Measurements from ENCODE around the gene AUTS2.

AUTS2 gene

DNA sequence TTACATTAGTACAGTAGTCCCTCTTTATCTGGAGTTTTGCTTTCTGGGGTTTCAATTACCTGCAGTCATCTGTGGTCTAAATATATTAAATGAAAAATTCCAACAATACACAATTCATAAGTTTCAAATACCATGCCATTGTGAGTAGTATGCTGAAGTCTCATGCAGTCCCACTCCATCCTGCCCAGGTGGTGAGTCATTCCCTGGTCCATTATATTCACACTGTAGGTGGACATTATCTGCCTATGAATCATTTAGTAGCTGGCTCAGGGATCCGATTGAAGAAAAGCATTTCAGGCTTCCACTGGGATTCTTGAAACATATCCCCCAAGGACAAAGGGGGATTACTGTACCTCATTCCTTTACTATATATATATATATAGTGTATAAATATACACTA lies 1235.5 kb downstream of the AUTS2 start:
- Histone ChIP-seq H3K9me3 (ENCODE audit: control insufficient read depth, insufficient read depth, low read depth, low read length) (no peaks in the 10 kb centered on the region), H3K27ac (ENCODE audit: extremely low read depth, low read depth, low read length) (no peak overlapping the region), H3K4me3 (ENCODE audit: low read depth, low read length) (no peak overlapping the region), H3K4me1 (ENCODE audit: control insufficient read depth, insufficient read depth, low read length) (no peaks in the 10 kb centered on the region), H3K36me3 (ENCODE audit: control insufficient read depth in 2 of 2, insufficient read depth in 1 of 2, low read length in 2 of 2) (no peaks in the 10 kb centered on the region)
- no peak for TF ChIP-seq ZNF629 (tag by site-specific recombination; IDR thresholded peaks at IDR 0.05)
- no peak for TF ChIP-seq SCRT2 (tag by site-specific recombination; IDR thresholded peaks at IDR 0.05)
- CTCF ChIA-PET, result no interaction called here
- POLR2A ChIA-PET, result no interaction called here

GRCh38 chr7:70834424-70834823 lies 1236.1 kb downstream of the AUTS2 start:
- ChIA-PET POLR2A (no interaction called here), CTCF (no interaction called here)
- H3K4me1 ChIP-seq (ENCODE audit: control insufficient read depth, insufficient read depth, low read length), result no peaks in the 10 kb centered on the region
- TF ChIP-seq ZNF311 (tag by site-specific recombination; IDR thresholded peaks at IDR 0.05; ENCODE audit: borderline replicate concordance), result no peak
- no peak for TF ChIP-seq REPIN1 (tag by site-specific recombination; IDR thresholded peaks at IDR 0.05; ENCODE audit: low read depth)
- TF ChIP-seq ZNF843 (tag by site-specific recombination; IDR thresholded peaks at IDR 0.05), result no peak
- TF ChIP-seq ZNF335 (tag by site-specific recombination; conservative IDR thresholded peaks at IDR 0.05), result no peak
- TF ChIP-seq ZNF138 (tag by site-specific recombination; IDR thresholded peaks at IDR 0.05; ENCODE audit: borderline replicate concordance), result no peak
- no peak for TF ChIP-seq PRDM10 (tag by site-specific recombination; IDR thresholded peaks at IDR 0.05)
- TF ChIP-seq, protein P1, sequence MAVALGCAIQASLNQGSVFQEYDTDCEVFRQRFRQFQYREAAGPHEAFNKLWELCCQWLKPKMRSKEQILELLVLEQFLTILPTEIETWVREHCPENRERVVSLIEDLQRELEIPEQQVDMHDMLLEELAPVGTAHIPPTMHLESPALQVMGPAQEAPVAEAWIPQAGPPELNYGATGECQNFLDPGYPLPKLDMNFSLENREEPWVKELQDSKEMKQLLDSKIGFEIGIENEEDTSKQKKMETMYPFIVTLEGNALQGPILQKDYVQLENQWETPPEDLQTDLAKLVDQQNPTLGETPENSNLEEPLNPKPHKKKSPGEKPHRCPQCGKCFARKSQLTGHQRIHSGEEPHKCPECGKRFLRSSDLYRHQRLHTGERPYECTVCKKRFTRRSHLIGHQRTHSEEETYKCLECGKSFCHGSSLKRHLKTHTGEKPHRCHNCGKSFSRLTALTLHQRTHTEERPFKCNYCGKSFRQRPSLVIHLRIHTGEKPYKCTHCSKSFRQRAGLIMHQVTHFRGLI (tag by site-specific recombination; IDR thresholded peaks at IDR 0.05), result no peak
- TF ChIP-seq OVOL3 (tag by site-specific recombination; IDR thresholded peaks at IDR 0.05), result no peak
- TF ChIP-seq ZBTB49 (tag by site-specific recombination; IDR thresholded peaks at IDR 0.05; ENCODE audit: low read depth), result no peak
- TF ChIP-seq ZNF133 (tag by site-specific recombination; IDR thresholded peaks at IDR 0.05), result no peak
- TF ChIP-seq ZNF19 (tag by site-specific recombination; IDR thresholded peaks at IDR 0.05; ENCODE audit: low read depth), result no peak
- no peak for TF ChIP-seq ZNF18 (tag by site-specific recombination; IDR thresholded peaks at IDR 0.05)
- no peak for TF ChIP-seq ZBTB21 (tag by site-specific recombination; IDR thresholded peaks at IDR 0.05)
- no peak for TF ChIP-seq ZNF112 (tag by site-specific recombination; IDR thresholded peaks at IDR 0.05)
- no peak for TF ChIP-seq ZNF558 (tag by site-specific recombination; IDR thresholded peaks at IDR 0.05)
- TF ChIP-seq ZBTB7A (tag by site-specific recombination; IDR thresholded peaks at IDR 0.05; ENCODE audit: low read depth), result no peak
- no peak for TF ChIP-seq ZNF362 (tag by site-specific recombination; IDR thresholded peaks at IDR 0.05)

More at GRCh38 chr7:70834424-70834823, 1236.1 kb downstream of the AUTS2 start:
- H3K4me3 ChIP-seq (ENCODE audit: low read depth, low read length), result no peak overlapping the region
- H3K27ac ChIP-seq (ENCODE audit: extremely low read depth, low read depth, low read length), result no peak overlapping the region
- no peaks in the 10 kb centered on the region for H3K36me3 ChIP-seq (ENCODE audit: control insufficient read depth in 2 of 2, insufficient read depth in 1 of 2, low read length in 2 of 2)
- no peaks in the 10 kb centered on the region for H3K9me3 ChIP-seq (ENCODE audit: control insufficient read depth, insufficient read depth, low read depth, low read length)
